Osteoblast (primary cell): ENCODE data around the gene SPTBN1. TPM values are rescaled to one million over a fixed set of nuclear protein-coding genes. Genes with fewer than 3 reads are reported as not detected.
A peak's percentile ranks its signal among the peaks of the same experiment; 100 is the strongest.

Source experiments
- DNase-seq: peaks from one replicate; pipeline ENCODE4 v3.0.0; 2011; ENCODE audit warnings: low spot score, mixed read lengths; ENCODE audit not compliant: insufficient read length; ENCODE audit errors: missing footprints
- H2AFZ ChIP-seq: 2 replicates; pipeline ENCODE4 v1.6.0; 2011; ENCODE audit warnings: mild to moderate bottlenecking, low read length
- H3K27ac ChIP-seq: 2 replicates; pipeline ENCODE4 v1.5.1; 2011; ENCODE audit warnings: mild to moderate bottlenecking, low read depth, low read length, moderate library complexity
- H3K27me3 ChIP-seq: 2 replicates; pipeline ENCODE4 v1.6.0; 2012; ENCODE audit warnings: mild to moderate bottlenecking, control low read depth, inconsistent platforms, low read length, moderate library complexity; ENCODE audit not compliant: insufficient read depth
- H3K36me3 ChIP-seq: 2 replicates; pipeline ENCODE4 v1.5.1; 2011; ENCODE audit warnings: mild to moderate bottlenecking, low read length, control low read depth, moderate library complexity; ENCODE audit not compliant: insufficient read depth
- H3K4me1 ChIP-seq: 2 replicates; pipeline ENCODE4 v1.5.1; 2011; ENCODE audit warnings: mild to moderate bottlenecking, low read length, control low read depth, moderate library complexity; ENCODE audit not compliant: insufficient read depth
- H3K4me2 ChIP-seq: 2 replicates; pipeline ENCODE4 v1.6.0; 2011; ENCODE audit warnings: mild to moderate bottlenecking, low read length; ENCODE audit not compliant: insufficient read depth
- H3K4me3 ChIP-seq: fragments of 200-600 bp; sonication (generic); 3 replicates; pipeline ENCODE4 v1.5.1; 2012; ENCODE audit warnings: mild to moderate bottlenecking, low read length, inconsistent platforms; ENCODE audit not compliant: insufficient read depth
- H3K79me2 ChIP-seq: 2 replicates; pipeline ENCODE4 v1.6.0; 2012; ENCODE audit warnings: mild to moderate bottlenecking, low read length, control low read depth, inconsistent platforms; ENCODE audit not compliant: insufficient read depth
- H3K9me3 ChIP-seq: 2 replicates; pipeline ENCODE4 v1.5.1; 2011; ENCODE audit warnings: low read depth, low read length, control low read depth
- H4K20me1 ChIP-seq: 2 replicates; pipeline ENCODE4 v1.6.0; 2012; ENCODE audit warnings: mild to moderate bottlenecking, low read length, control low read depth; ENCODE audit not compliant: insufficient read depth
- CTCF ChIP-seq: IDR thresholded peaks from 2 replicates; pipeline ENCODE4 v1.5.1; 2011; ENCODE audit warnings: mild to moderate bottlenecking, low read depth, low read length, moderate library complexity; ENCODE audit errors: extremely low read depth
- total RNA-seq: library from RNA; depleted of rRNA; stranded (reverse); fragments of >200 nt; gene quantifications from 2 replicates; pipeline ENCODE4 v1.2.3, GENCODE V29; 2012

Gene SPTBN1
- total RNA-seq, 1 donor = 249 TPM

- Histone ChIP-seq H3K79me2 (no peaks in the 10 kb centered on the region), H3K36me3 (no peaks in the 10 kb centered on the region), H3K4me3 (no peak overlapping the region), H2AFZ (no peak overlapping the region), H3K4me1 (peaks cover 6% of the 10 kb centered on the region), H4K20me1 (no peaks in the 10 kb centered on the region), H3K9me3 (no peaks in the 10 kb centered on the region), H3K27me3 (no peaks in the 10 kb centered on the region), H3K4me2 (no peak overlapping the region), H3K27ac (no peak overlapping the region)
- TF ChIP-seq CTCF = no peak
- DNase-seq = no peak
These were observed 248.1 kb downstream of the SPTBN1 start for GRCh38 chr2:54704238-54704637.

GRCh38 chr2:54704688-54705605, 248.8 kb downstream of the SPTBN1 start:
- H3K4me3 ChIP-seq = no peak overlapping the region
- DNase-seq = no peak
- no peak overlapping the region for H3K27ac ChIP-seq
- no peaks in the 10 kb centered on the region for H3K79me2 ChIP-seq
- H4K20me1 ChIP-seq = no peaks in the 10 kb centered on the region
- H3K9me3 ChIP-seq = no peaks in the 10 kb centered on the region
- peak; percentile 66 for TF ChIP-seq CTCF
- no peaks in the 10 kb centered on the region for H3K36me3 ChIP-seq
- peaks cover 9% of the 10 kb centered on the region for H3K4me1 ChIP-seq
- H3K4me2 ChIP-seq = no peak overlapping the region
- H2AFZ ChIP-seq = no peak overlapping the region
- H3K27me3 ChIP-seq = no peaks in the 10 kb centered on the region

GRCh38 chr2:54706622-54707021, 250.5 kb downstream of the SPTBN1 start:
- H3K27ac ChIP-seq = no peak overlapping the region
- no peak for TF ChIP-seq CTCF
- H3K4me3 ChIP-seq = no peak overlapping the region
- no peak overlapping the region for H2AFZ ChIP-seq
- no peaks in the 10 kb centered on the region for H4K20me1 ChIP-seq
- H3K79me2 ChIP-seq = no peaks in the 10 kb centered on the region
- no peak overlapping the region for H3K4me2 ChIP-seq
- no peaks in the 10 kb centered on the region for H3K36me3 ChIP-seq
- no peaks in the 10 kb centered on the region for H3K9me3 ChIP-seq
- DNase-seq = no peak
- H3K4me1 ChIP-seq = peaks cover 9% of the 10 kb centered on the region
- no peaks in the 10 kb centered on the region for H3K27me3 ChIP-seq

- H3K79me2 ChIP-seq = no peaks in the 10 kb centered on the region
- peaks cover 9% of the 10 kb centered on the region for H3K4me1 ChIP-seq
- H3K27me3 ChIP-seq = no peaks in the 10 kb centered on the region
- H3K9me3 ChIP-seq = no peaks in the 10 kb centered on the region
- peak; percentile 87 for DNase-seq
- H3K4me2 ChIP-seq = peak overlapping the region; percentile 92
- H4K20me1 ChIP-seq = no peaks in the 10 kb centered on the region
- H3K36me3 ChIP-seq = no peaks in the 10 kb centered on the region
- H3K4me3 ChIP-seq = peak overlapping the region; percentile 72
- H3K27ac ChIP-seq = no peak overlapping the region
- TF ChIP-seq CTCF = peak; percentile 8
- H2AFZ ChIP-seq = peak overlapping the region; percentile 93
These were observed 252.6 kb downstream of the SPTBN1 start for GRCh38 chr2:54708584-54709335.
